Right lobe of liver (tissue), 4 donors: ENCODE data around the gene FLNB.
A peak's percentile ranks its signal among the peaks of the same experiment; 100 is the strongest.

ENCODE experiments used
- POLR2A ChIP-seq: fragments of 450-650 bp; IDR thresholded peaks from one replicate; pipeline ENCODE4 v1.6.1; 2017; ENCODE audit warnings: antibody characterized with exemption, mild to moderate bottlenecking
- TF ChIP-seq, protein P1 (sequence below), 4 donors: fragments of 200-600 bp in 3 of 4; fragments of 450-650 bp in 1 of 4; IDR thresholded peaks; one replicate each; pipeline versions ENCODE4 v1.5.1 to v1.8.0; 2016 to 2022; ENCODE audit warnings: antibody characterized with exemption in 4 of 4, mild to moderate bottlenecking in 2 of 4
- donor health status: DM: no; HTN: no; CAD: no.
- donor health status: DM: no; HTN: no; CAD: no.
- donor health status: DM: no; HTN: yes; CAD: no.

GRCh38 chr3:58059349-58060321 lies 51.4 kb downstream of the FLNB start:
- TF ChIP-seq POLR2A, result peak; percentile 65
- TF ChIP-seq, protein P1, sequence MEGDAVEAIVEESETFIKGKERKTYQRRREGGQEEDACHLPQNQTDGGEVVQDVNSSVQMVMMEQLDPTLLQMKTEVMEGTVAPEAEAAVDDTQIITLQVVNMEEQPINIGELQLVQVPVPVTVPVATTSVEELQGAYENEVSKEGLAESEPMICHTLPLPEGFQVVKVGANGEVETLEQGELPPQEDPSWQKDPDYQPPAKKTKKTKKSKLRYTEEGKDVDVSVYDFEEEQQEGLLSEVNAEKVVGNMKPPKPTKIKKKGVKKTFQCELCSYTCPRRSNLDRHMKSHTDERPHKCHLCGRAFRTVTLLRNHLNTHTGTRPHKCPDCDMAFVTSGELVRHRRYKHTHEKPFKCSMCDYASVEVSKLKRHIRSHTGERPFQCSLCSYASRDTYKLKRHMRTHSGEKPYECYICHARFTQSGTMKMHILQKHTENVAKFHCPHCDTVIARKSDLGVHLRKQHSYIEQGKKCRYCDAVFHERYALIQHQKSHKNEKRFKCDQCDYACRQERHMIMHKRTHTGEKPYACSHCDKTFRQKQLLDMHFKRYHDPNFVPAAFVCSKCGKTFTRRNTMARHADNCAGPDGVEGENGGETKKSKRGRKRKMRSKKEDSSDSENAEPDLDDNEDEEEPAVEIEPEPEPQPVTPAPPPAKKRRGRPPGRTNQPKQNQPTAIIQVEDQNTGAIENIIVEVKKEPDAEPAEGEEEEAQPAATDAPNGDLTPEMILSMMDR (IDR thresholded peaks at IDR 0.05), result no peak
